GM21526 (cell line): ENCODE measurements around the gene MYO18A.
"Not testable (repeated sequence)": the region's sequence is repeated elsewhere in the genome, so short reads cannot be mapped to it uniquely, and the experiment has no call there.

ENCODE experiments used
- ATAC-seq: cut with Tn5 transposase; IDR thresholded peaks from one replicate; pipeline ENCODE4 v1.9.1; 2021; ENCODE audit warnings: moderate library complexity; ENCODE audit not compliant: unreplicated experiment, low FRiP score

Gene MYO18A

GRCh38 chr17:29195465-29196081 lies 15.4 kb upstream of the MYO18A start:
- ATAC-seq, result no peak

- ATAC-seq, result no peak
These were observed 14.5 kb upstream of the MYO18A start for GRCh38 chr17:29194669-29195068.

GRCh38 chr17:29193146-29193545 lies 12.9 kb upstream of the MYO18A start:
- ATAC-seq, result no peak

- ATAC-seq, result no peak
These were observed 10.5 kb upstream of the MYO18A start for GRCh38 chr17:29190592-29191207.

GRCh38 chr17:29190039-29190438 lies 9.8 kb upstream of the MYO18A start:
- ATAC-seq, result no peak

- no peak for ATAC-seq
These were observed 9.2 kb upstream of the MYO18A start for GRCh38 chr17:29189355-29189754.

- no peak for ATAC-seq
These were observed 1.0 kb upstream of the MYO18A start for GRCh38 chr17:29181226-29181625.

GRCh38 chr17:29180788-29181160 lies 576 bp upstream of the MYO18A start:
- no peak for ATAC-seq

GRCh38 chr17:29179232-29180033 lies 765 bp downstream of the MYO18A start:
- ATAC-seq, result no peak

GRCh38 chr17:29178750-29179231 lies 1.4 kb downstream of the MYO18A start:
- no peak for ATAC-seq

GRCh38 chr17:29177871-29178749 lies 2.1 kb downstream of the MYO18A start:
- ATAC-seq, result no peak

GRCh38 chr17:29177541-29177870 lies 2.7 kb downstream of the MYO18A start:
- ATAC-seq, result no peak

GRCh38 chr17:29176558-29177351 lies 3.4 kb downstream of the MYO18A start:
- peak; percentile 60 for ATAC-seq

- ATAC-seq, result no peak
These were observed 4.8 kb downstream of the MYO18A start for GRCh38 chr17:29175349-29175748.

GRCh38 chr17:29172589-29172988 lies 7.6 kb downstream of the MYO18A start:
- no peak for ATAC-seq

- ATAC-seq, result no peak
These were observed 9.5 kb downstream of the MYO18A start for GRCh38 chr17:29170682-29171081.

- no peak for ATAC-seq
These were observed 10.2 kb downstream of the MYO18A start for GRCh38 chr17:29169806-29170591.

GRCh38 chr17:29168759-29169126 lies 11.5 kb downstream of the MYO18A start:
- ATAC-seq, result not testable (repeated sequence)

GRCh38 chr17:29168079-29168758 lies 12.0 kb downstream of the MYO18A start:
- no peak for ATAC-seq
